HG03175 (cell line): Measurements from ENCODE around the gene STARD13.
A peak's percentile ranks its signal among the peaks of the same experiment; 100 is the strongest.

Experiments
- ATAC-seq: cut with Tn5 transposase; IDR thresholded peaks from one replicate; pipeline ENCODE4 v1.9.1; 2021; ENCODE audit warnings: mild to moderate bottlenecking, moderate library complexity; ENCODE audit not compliant: unreplicated experiment

The STARD13 gene

DNA sequence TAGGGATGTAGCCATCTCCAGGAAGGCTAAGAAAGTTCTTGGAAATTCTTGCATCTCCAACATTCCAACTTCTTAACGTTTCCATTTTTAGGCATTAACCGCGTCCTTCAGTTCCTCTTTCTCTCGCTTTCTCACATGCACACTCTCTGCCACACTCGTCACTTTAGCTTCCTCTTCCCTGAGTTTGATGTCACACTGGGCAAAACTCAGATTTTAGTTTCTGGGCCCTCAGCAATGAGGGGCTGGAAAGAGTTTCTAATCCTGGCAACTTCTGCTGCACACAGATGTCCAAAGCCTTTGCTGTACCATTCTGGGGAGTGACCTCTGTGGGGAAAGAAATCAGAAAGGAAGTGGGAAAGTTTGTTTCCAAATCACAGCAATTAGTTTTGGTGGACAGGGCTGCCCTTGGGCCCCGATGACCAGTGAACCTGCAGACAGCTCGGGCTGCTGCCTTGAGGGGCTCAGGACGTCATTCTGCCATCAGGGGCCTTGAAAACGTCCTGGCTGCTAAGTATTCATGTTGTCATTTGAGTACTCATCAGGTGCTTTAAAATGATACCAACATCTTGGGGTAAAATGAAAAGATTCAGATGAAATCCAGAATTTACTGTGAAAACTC is 180.1 kb downstream of the STARD13 start:
- no peak for ATAC-seq

- ATAC-seq = no peak
These were observed 182.1 kb downstream of the STARD13 start for GRCh38 chr13:33103457-33103856.

DNA sequence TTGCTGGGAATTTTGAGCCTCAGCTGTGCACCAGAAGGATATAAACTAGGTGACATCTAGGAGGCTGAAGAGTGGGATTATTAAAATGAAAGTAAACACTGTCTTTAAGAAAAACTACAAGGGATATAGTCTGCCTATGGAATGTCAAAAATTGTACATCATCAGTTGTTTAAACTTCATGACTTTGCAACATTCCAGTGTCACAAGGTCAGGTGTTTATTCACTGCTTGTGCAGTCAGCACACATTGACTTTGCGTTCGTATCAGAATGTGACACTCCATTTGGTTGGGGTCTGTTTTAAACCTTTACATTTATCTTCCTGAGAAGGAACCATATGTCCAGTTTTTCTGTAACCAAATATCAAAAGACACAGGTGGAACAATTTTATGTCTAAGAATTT is 183.7 kb downstream of the STARD13 start:
- ATAC-seq = no peak

DNA sequence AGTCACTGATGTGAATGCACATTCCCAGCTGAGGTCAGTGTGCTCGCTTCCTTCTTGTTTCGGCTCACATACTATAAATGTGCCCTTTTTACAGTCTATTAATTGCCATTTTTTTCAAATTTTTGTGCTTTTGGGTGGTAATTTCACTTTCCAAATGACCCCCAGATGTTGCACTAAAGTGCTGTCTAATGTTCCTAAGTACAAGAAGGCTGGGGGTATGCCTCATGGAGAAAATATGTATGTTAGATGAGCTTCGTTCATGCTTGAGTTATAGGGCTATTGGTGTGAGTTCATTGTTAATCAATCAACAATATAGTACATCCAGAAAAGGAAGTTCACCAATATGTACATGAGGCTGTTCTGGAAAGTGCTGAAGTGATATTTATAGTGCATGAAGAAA is 184.7 kb downstream of the STARD13 start:
- no peak for ATAC-seq

DNA sequence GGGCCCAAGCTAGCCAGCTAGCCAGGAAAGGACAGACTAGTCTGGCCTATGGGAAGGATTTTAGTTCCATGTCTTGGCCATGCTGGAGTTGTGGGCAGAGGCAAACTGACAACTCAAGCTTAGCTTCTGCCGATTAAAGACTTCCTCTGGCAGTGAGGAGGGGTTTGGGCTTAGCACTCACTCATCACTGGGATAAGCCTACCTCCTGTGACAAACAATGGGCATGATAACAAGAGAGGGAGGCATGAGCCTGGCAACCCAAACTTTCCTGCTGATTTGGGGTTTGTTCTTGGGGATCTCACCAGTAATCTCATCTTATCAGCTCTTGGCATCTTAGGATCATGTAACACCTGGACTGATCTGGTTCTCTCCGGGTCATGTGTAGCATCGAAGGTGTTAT is 185.7 kb downstream of the STARD13 start:
- no peak for ATAC-seq

- peak; percentile 51 for ATAC-seq
These were observed 188.5 kb downstream of the STARD13 start for GRCh38 chr13:33096886-33097605.

DNA sequence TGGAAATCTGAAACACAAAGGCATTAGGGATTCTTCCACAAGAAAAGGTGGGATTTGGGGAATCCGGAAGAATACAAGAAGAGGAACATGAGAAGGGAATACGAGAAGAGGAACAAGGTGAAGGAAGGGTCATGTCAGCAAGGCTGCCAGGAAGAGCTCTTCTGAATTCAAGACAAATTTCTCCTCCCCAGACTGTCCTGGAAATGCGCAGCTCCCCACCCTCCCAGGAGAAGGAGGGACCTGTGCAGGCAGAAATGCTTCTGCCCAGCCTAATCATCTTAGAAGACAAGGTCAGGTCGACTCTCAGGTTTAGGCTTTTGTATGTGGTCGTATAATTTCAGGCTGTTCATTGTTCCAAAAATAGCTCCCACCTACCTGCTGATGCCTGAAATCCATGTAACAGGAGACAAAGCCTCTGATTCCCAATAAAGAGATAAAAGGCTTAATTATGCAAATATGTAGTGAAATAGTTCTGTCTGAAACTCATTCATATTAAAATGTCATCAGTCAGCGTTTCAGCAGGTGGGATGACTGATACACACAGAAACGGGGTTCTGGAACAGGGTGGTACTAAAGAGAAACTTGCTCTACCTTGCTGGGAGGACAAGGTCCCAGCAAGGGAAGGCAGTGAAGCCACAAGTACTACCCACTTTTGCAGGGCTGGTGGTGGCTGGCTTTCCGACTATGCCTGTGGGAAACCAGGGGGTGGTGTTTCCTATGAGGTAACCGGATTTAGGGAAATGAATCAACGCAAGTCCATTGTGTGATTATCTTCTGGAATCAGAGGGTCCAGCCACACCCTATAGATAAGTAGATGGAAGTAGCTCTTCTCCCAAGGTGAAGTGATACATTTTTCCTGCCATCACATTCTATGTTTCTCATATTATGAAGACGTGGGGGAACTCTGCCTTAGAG is 193.2 kb downstream of the STARD13 start:
- no peak for ATAC-seq

DNA sequence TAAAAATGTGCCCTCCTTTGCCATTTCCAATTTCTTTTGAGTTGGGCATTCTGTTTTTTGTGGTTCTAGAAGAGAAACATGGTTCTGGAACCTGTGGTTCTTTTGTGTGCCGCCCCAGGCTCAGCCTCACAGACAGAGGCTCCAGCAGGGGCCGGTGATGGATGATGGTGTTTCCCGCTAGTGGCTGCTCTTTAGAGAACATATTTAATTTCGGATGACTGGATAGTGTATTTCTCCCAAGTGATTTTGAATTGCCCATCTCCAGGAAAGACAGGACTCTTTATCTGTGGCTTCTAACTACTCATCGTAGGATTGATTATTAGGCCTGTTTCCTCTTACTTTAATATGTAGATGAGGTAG is 194.2 kb downstream of the STARD13 start:
- ATAC-seq = no peak

GRCh38 chr13:33090755-33091414 is 194.7 kb downstream of the STARD13 start:
- ATAC-seq = no peak

- no peak for ATAC-seq
These were observed 196.2 kb downstream of the STARD13 start for GRCh38 chr13:33089311-33089710.

- ATAC-seq = no peak
These were observed 197.8 kb downstream of the STARD13 start for GRCh38 chr13:33087790-33088189.

GRCh38 chr13:33087091-33087490 is 198.5 kb downstream of the STARD13 start:
- ATAC-seq = no peak

- no peak for ATAC-seq
These were observed 202.5 kb downstream of the STARD13 start for GRCh38 chr13:33083054-33083453.

DNA sequence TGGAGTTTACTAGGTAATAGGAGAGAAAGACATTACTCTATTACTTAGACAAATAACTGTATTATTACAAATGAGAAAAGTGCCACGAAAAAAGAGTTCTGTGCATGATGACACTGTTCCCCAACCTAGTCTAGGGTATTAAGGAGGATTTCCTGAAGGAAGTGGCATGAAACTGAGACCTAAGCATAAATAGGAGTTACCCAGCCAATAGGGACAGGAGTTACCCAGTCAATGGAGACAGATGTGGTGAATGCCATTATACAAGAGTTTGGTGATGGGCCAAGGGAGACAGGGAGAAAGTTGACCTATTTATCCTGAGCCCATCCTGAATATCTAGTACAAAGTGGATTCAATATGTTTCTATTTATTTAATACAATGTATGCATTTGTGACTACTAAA is 203.9 kb downstream of the STARD13 start:
- no peak for ATAC-seq

GRCh38 chr13:33080972-33081590 is 204.5 kb downstream of the STARD13 start:
- ATAC-seq = no peak

GRCh38 chr13:33079960-33080359 is 205.6 kb downstream of the STARD13 start:
- no peak for ATAC-seq

DNA sequence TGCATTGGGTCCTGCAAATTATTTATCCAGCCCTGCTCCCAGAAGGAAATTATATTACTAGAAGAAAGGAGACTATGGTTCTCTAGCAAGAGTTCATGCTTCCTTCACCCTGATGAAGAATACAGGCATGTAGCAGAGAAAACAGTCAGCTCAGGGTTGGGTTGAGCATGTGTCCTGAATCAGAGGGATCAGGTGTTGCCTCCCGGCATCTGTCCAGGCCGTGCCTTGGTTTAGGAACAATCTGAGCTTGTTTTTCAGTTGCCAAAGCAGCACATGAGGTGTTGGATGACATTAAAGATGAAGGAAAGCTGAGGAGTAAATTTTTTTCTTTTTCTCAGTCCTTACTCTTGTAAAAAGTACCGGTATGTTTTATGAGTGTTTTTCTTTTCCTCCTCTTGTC is 207.3 kb downstream of the STARD13 start:
- no peak for ATAC-seq

DNA sequence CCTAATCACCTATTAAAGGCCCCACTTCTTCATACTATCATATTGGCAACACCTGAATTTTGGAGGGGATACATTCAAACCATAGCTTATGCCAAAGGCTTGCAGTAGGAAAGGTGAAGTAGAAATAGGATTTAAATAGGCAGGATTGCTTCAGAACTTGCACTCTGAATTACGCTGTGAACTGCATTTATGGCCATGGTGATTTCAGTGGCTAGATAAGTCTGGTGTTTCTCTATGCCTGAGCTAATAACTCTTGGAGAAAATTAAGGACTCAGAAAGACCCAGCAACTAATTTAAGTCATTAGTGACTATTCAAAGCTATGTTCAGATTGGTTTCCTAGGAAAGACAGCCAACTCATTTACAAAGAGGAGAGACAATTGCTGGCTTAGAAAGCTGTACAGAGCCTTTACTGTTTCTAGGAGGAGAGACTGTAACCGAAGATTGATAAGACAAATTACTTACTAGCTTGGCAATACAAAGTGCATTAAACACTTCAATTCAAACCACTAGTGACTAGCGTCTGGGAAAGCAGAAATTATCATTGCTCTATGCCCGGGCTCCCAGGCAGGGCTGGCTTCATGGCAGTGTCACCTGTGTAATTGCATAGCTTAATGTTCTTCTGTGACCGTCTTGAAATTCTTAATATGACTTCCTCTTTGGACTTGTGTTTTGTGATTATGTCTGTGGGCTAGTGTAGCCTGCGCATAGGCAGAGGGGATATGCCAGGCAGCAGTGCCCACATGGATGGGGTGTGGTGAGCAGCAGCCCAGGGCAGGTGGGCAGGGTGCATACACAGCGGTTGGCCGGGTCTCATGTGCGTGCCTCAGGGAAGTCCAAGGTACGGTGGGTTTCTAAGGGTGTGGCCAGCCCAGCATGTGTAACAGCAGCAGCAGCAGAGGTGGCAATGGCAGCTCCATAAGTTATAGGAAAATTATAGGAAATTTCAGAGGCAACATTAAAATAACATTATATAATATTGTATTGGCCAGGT is 209.3 kb downstream of the STARD13 start:
- ATAC-seq = no peak

GRCh38 chr13:33073338-33073737 is 212.2 kb downstream of the STARD13 start:
- no peak for ATAC-seq

DNA sequence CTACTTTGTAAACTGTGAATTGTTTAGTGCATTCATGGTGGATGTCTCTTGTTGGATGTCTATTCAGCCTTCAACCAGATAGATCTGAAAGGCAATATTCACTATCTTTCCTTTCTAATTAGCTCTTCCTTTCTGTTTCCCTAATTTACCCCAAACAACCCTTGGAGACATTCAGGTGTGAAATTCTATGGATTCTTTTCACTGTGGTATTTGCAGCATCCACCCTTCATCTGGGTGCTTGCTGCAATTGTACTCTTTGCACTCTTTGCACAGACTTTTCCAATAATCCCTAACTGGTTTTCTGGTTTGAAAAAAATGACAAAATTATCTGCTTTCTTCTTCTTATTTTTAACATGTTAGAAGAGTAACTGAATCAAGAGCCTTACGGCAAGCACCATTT is 212.8 kb downstream of the STARD13 start:
- no peak for ATAC-seq
